ENCODE measurements around the gene PRKN.
"Not testable (repeated sequence)": the region's sequence is repeated elsewhere in the genome, so short reads cannot be mapped to it uniquely, and the experiment has no call there.

The PRKN gene

GRCh38 chr6:161828355-161828754, 899.2 kb downstream of the PRKN start:
- Histone ChIP-seq H3K27ac (no peak overlapping the region), H3K9me3 (no peaks in the 10 kb centered on the region), H3K4me1 (no peaks in the 10 kb centered on the region), H3K4me3 (no peak overlapping the region), H3K36me3 (no peaks in the 10 kb centered on the region), H3K27me3 (no peaks in the 10 kb centered on the region)
- no peak for TF ChIP-seq CTCF (IDR thresholded peaks at IDR 0.05)
- intact Hi-C loops (cut with DNase I; ENCODE audit: low total_unique reads): no loop called here
- DNase-seq: no peak

GRCh38 chr6:161826512-161826911, 901.1 kb downstream of the PRKN start:
- H3K4me1 ChIP-seq: no peaks in the 10 kb centered on the region
- H3K9me3 ChIP-seq: no peaks in the 10 kb centered on the region
- DNase-seq: no peak
- intact Hi-C loops (cut with DNase I; ENCODE audit: low total_unique reads): no loop called here
- no peaks in the 10 kb centered on the region for H3K27me3 ChIP-seq
- H3K36me3 ChIP-seq: no peaks in the 10 kb centered on the region
- no peak overlapping the region for H3K27ac ChIP-seq
- TF ChIP-seq CTCF (IDR thresholded peaks at IDR 0.05): no peak
- no peak overlapping the region for H3K4me3 ChIP-seq

- DNase-seq; H3K27me3 ChIP-seq; H3K4me1 ChIP-seq; H3K4me3 ChIP-seq; H3K36me3 ChIP-seq; intact Hi-C loops (cut with DNase I; ENCODE audit: low total_unique reads); H3K9me3 ChIP-seq; H3K27ac ChIP-seq: not testable (repeated sequence)
Observed at GRCh38 chr6:161822204-161822603, 905.4 kb downstream of the PRKN start.

GRCh38 chr6:161817881-161818280, 909.7 kb downstream of the PRKN start:
- no peak overlapping the region for H3K4me3 ChIP-seq
- intact Hi-C loops (cut with DNase I; ENCODE audit: low total_unique reads): no loop called here

GRCh38 chr6:161815965-161816364, 911.6 kb downstream of the PRKN start:
- no peak for TF ChIP-seq CTCF (IDR thresholded peaks at IDR 0.05)
- H3K9me3 ChIP-seq: no peaks in the 10 kb centered on the region
- intact Hi-C loops (cut with DNase I; ENCODE audit: low total_unique reads): no loop called here

More at GRCh38 chr6:161817881-161818280, 909.7 kb downstream of the PRKN start:
- TF ChIP-seq CTCF (IDR thresholded peaks at IDR 0.05): no peak
- no peaks in the 10 kb centered on the region for H3K4me1 ChIP-seq
- no peaks in the 10 kb centered on the region for H3K27me3 ChIP-seq
- no peak for DNase-seq
- no peak overlapping the region for H3K27ac ChIP-seq
- peaks cover 0 to 4% (median 0%) of the 10 kb centered on the region in 3 donors for H3K36me3 ChIP-seq
- H3K9me3 ChIP-seq: no peaks in the 10 kb centered on the region

GRCh38 chr6:161813156-161813555, 914.4 kb downstream of the PRKN start:
- DNase-seq: no peak

More at GRCh38 chr6:161815965-161816364, 911.6 kb downstream of the PRKN start:
- no peak overlapping the region for H3K4me3 ChIP-seq
- H3K36me3 ChIP-seq: peaks cover 0 to 5% (median 0%) of the 10 kb centered on the region in 3 donors
- no peak overlapping the region for H3K27ac ChIP-seq
- H3K4me1 ChIP-seq: no peaks in the 10 kb centered on the region
- DNase-seq: no peak
- no peaks in the 10 kb centered on the region for H3K27me3 ChIP-seq

More at GRCh38 chr6:161813156-161813555, 914.4 kb downstream of the PRKN start:
- intact Hi-C loops (cut with DNase I; ENCODE audit: low total_unique reads): no loop called here
- H3K4me1 ChIP-seq: no peaks in the 10 kb centered on the region
- no peak overlapping the region for H3K27ac ChIP-seq
- H3K4me3 ChIP-seq: no peak overlapping the region
- no peaks in the 10 kb centered on the region for H3K27me3 ChIP-seq
- no peak for TF ChIP-seq CTCF (IDR thresholded peaks at IDR 0.05)
- peaks cover 0 to 5% (median 0%) of the 10 kb centered on the region in 3 donors for H3K36me3 ChIP-seq
- H3K9me3 ChIP-seq: no peaks in the 10 kb centered on the region

Measured in tibial artery (tissue), 4 donors.